Renal pelvis (tissue), 4 donors: Measurements from ENCODE around the gene SECTM1. TPM values are rescaled to one million over a fixed set of nuclear protein-coding genes. Genes with fewer than 3 reads are reported as not detected.
"Not testable (repeated sequence)": the region's sequence is repeated elsewhere in the genome, so short reads cannot be mapped to it uniquely, and the experiment has no call there.

Experiments
- DNase-seq: peaks from one replicate; pipeline ENCODE4 v3.0.0-alpha.2; 2013
- polyA plus RNA-seq, 3 donors: library from polyadenylated mRNA; unstranded; fragments of 120-200 nt; gene quantifications; one replicate each; pipeline ENCODE4 v1.2.1, GENCODE V29; 2013; ENCODE audit not compliant: insufficient read length in 3 of 3

SECTM1 gene
- polyA plus RNA-seq, 3 donors = 1.6 to 1.8 (median 1.7) TPM

GRCh38 chr17:82350182-82351030 lies 16.8 kb upstream of the SECTM1 start:
- DNase-seq = no peak

- DNase-seq = no peak
Measured at GRCh38 chr17:82349287-82349701, 15.7 kb upstream of the SECTM1 start.

- DNase-seq = no peak
Measured at GRCh38 chr17:82348866-82349265, 15.3 kb upstream of the SECTM1 start.

GRCh38 chr17:82348434-82348833 lies 14.9 kb upstream of the SECTM1 start:
- DNase-seq = no peak

- DNase-seq = not testable (repeated sequence)
Measured at GRCh38 chr17:82347994-82348393, 14.4 kb upstream of the SECTM1 start.

GRCh38 chr17:82346342-82347300 lies 13.1 kb upstream of the SECTM1 start:
- no peak for DNase-seq

GRCh38 chr17:82345151-82345976 lies 11.8 kb upstream of the SECTM1 start:
- no peak for DNase-seq

GRCh38 chr17:82344175-82344907 lies 10.8 kb upstream of the SECTM1 start:
- no peak for DNase-seq

GRCh38 chr17:82343560-82343959 lies 10.0 kb upstream of the SECTM1 start:
- DNase-seq = no peak

- DNase-seq = no peak
Measured at GRCh38 chr17:82342361-82343079, 9.0 kb upstream of the SECTM1 start.

- no peak for DNase-seq
Measured at GRCh38 chr17:82339634-82340580, 6.3 kb upstream of the SECTM1 start.

GRCh38 chr17:82338858-82339633 lies 5.5 kb upstream of the SECTM1 start:
- no peak for DNase-seq

- DNase-seq = no peak
Measured at GRCh38 chr17:82334622-82335394, 1.2 kb upstream of the SECTM1 start.

GRCh38 chr17:82334204-82334621 lies 647 bp upstream of the SECTM1 start:
- DNase-seq = no peak

- no peak for DNase-seq
Measured at GRCh38 chr17:82332669-82333278, 792 bp downstream of the SECTM1 start.

- DNase-seq = no peak
Measured at GRCh38 chr17:82331345-82331939, 2.1 kb downstream of the SECTM1 start.
